ENCODE measurements around the gene SPON2. TPM values are rescaled to one million over a fixed set of nuclear protein-coding genes. Genes with fewer than 3 reads are reported as not detected.

SPON2 gene
- total RNA-seq, 1 donor from 2014 or later: 2.1 TPM

DNA sequence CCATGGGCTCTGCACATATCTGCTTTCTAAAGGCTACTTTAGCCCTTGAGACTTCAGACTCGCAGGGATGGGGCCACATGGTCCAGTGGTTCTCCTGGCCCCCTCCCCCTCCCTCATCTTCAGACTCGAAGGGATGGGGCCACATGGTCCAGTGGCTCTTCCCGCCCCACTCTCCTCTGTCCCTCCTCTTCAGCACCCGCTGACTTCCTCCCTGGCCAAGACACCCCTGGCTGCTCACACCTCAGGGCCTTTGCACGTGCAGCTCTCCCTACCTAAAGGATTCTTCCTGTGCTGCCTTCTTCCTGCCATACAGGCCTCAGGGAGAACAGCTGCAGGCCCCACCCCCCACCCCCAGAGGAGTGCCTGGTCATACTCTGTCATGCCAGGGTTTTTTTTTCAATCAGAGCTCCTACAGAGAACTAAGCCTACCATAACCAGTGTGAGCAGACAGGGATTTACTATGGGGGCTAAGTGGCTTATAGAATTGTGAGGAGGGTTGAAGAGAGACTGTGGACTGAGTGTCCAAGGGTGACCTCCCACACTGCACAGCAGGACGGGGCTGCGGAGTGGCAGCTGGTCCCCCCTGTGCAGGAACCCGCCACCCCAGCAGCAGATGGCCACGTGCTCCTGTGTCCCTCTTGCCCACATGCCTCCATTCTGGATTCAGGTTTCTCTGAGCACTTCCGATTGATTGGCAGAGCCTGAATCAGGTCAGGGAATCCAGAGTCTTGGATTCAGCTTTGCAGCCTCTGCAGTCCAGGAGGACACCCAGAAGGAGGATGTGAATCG is 6.1 kb upstream of the SPON2 start:
- H4K20me1 ChIP-seq (ENCODE audit: low read depth): no peaks in the 10 kb centered on the region
- Mint-ChIP-seq H3K4me3 (no peak overlapping the region), H3K4me1 (no peaks in the 10 kb centered on the region), H3K36me3 (no peaks in the 10 kb centered on the region), H3K27me3 (ENCODE audit: insufficient read depth, low read depth) (peaks cover 20% of the 10 kb centered on the region), H3K27ac (no peak overlapping the region), H3K9me3 (peaks cover 26% of the 10 kb centered on the region)
- no peak overlapping the region for H3K4me2 ChIP-seq
- H2AFZ ChIP-seq (replicated peaks): no peak overlapping the region
- no peaks in the 10 kb centered on the region for H3K36me3 ChIP-seq
- no peak overlapping the region for H3K9ac ChIP-seq
- H3K4me1 ChIP-seq: no peaks in the 10 kb centered on the region
- no peak overlapping the region for H3K27ac ChIP-seq
- TF ChIP-seq EZH2 (IDR thresholded peaks at IDR 0.05) (no peak), EZH2phosphoT487 (IDR thresholded peaks at IDR 0.05) (no peak)
- TF ChIP-seq, protein P1, sequence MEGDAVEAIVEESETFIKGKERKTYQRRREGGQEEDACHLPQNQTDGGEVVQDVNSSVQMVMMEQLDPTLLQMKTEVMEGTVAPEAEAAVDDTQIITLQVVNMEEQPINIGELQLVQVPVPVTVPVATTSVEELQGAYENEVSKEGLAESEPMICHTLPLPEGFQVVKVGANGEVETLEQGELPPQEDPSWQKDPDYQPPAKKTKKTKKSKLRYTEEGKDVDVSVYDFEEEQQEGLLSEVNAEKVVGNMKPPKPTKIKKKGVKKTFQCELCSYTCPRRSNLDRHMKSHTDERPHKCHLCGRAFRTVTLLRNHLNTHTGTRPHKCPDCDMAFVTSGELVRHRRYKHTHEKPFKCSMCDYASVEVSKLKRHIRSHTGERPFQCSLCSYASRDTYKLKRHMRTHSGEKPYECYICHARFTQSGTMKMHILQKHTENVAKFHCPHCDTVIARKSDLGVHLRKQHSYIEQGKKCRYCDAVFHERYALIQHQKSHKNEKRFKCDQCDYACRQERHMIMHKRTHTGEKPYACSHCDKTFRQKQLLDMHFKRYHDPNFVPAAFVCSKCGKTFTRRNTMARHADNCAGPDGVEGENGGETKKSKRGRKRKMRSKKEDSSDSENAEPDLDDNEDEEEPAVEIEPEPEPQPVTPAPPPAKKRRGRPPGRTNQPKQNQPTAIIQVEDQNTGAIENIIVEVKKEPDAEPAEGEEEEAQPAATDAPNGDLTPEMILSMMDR (IDR thresholded peaks at IDR 0.05): no peak
- DNase-seq (ENCODE audit: low spot score): no peak
- H3F3A ChIP-seq (ENCODE audit: low read depth): peaks cover under 1% of the 10 kb centered on the region
- H3K79me2 ChIP-seq (ENCODE audit: low read depth): no peaks in the 10 kb centered on the region
- peaks cover 43% of the 10 kb centered on the region for H3K27me3 ChIP-seq
- H3K9me3 ChIP-seq (ENCODE audit: low read depth): peaks cover 11% of the 10 kb centered on the region
- no peak overlapping the region for H3K4me3 ChIP-seq

DNA sequence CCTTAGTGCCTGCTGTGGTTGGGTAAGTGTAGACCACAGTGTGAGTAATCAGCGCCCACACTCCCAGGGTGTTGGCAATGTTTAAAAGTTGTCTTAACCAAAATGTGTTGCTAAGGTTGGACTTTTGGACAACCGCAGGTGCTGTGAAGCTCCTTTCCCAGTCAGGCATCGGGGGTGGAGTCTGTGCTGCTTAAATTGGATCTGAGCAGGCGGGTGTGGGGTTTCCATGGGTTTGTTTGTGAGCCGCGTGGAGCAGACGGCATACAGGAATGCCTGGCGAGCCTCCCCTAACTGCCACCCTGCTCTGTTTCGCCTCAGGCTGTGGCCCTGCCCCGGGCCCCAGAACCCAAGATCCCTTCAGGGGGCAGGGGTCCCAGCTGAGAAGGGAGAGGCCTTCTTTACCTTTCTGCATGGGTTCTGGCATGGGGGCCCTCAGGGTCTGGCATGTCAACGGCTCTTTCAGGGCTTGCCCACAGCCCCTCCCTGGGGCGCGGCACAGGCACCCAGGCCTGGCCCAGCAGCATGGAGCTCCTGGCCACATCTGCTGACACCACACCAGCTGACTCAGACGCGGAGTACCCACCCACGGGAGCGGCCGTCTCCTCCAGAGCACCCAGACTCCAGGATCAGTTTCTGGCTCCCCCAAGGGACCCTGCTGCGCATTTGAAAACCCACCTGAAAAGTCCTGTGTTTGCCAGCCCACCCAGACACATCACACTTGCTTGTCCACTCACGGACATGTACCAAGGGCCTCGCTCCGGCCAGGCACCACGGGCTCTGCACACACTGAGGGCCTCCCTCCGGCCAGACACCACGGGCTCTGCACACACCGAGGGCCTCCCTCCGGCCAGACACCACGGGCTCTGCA is 5.1 kb upstream of the SPON2 start:
- Histone ChIP-seq H3K4me3 (no peak overlapping the region), H3K4me2 (no peak overlapping the region), H3K27me3 (peaks cover 48% of the 10 kb centered on the region), H3K9ac (no peak overlapping the region), H3K79me2 (ENCODE audit: low read depth) (no peaks in the 10 kb centered on the region), H3K9me3 (ENCODE audit: low read depth) (peaks cover 11% of the 10 kb centered on the region), H3K27ac (no peak overlapping the region), H3K4me1 (peaks cover 6% of the 10 kb centered on the region), H3K36me3 (no peaks in the 10 kb centered on the region), H2AFZ (replicated peaks) (no peak overlapping the region), H4K20me1 (ENCODE audit: low read depth) (no peaks in the 10 kb centered on the region), H3F3A (ENCODE audit: low read depth) (peaks cover 8% of the 10 kb centered on the region)
- TF ChIP-seq EZH2 (IDR thresholded peaks at IDR 0.05) (no peak), EZH2phosphoT487 (IDR thresholded peaks at IDR 0.05) (no peak)
- TF ChIP-seq, protein P1 (IDR thresholded peaks at IDR 0.05): no peak
- H3K4me3 Mint-ChIP-seq: no peak overlapping the region
- H3K27ac Mint-ChIP-seq: no peak overlapping the region
- H3K27me3 Mint-ChIP-seq (ENCODE audit: insufficient read depth, low read depth): peaks cover 28% of the 10 kb centered on the region
- H3K9me3 Mint-ChIP-seq: peaks cover 24% of the 10 kb centered on the region
- H3K4me1 Mint-ChIP-seq: no peaks in the 10 kb centered on the region
- H3K36me3 Mint-ChIP-seq: no peaks in the 10 kb centered on the region
- DNase-seq (ENCODE audit: low spot score): no peak

DNA sequence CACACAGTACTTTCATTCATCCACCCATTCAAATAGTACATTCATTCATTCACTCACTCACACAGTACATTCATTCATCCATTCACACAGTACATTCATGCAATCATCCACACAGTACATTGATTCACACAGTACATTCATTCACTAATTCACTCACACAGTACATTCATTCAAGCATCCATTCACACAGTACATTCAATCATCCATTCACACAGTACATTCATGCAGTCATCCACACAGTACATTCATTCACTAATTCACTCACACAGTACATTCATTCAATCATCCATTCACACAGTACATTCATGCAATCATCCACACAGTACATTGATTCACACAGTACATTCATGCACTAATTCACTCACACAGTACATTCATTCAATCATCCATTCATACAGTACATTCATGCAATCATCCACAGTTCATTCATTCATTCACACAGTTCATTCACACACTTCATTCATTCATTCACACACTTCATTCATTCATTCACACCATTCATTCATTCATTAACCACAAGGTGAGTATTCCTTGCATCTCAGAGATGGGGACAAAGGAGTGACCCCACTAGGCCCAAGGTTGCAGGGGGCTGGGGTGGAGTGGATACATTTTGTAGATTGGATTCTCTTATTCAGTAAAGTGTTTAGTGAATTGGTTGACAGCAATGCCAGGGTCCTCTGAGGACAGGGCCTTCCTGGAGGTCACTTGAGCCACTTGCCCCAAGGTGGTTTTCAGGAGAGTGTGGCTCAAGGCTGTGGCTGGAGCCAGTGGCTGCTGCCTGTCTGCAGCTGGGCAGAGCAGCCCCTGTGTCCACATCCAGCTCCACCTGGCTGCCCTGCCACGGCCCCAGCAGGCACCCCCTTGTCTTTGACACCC is 4.3 kb upstream of the SPON2 start:
- no peaks in the 10 kb centered on the region for H3K36me3 ChIP-seq
- peaks cover 6% of the 10 kb centered on the region for H3K4me1 ChIP-seq
- H3K36me3 Mint-ChIP-seq: no peaks in the 10 kb centered on the region
- no peak overlapping the region for H2AFZ ChIP-seq (replicated peaks)
- no peak overlapping the region for H3K27ac Mint-ChIP-seq
- TF ChIP-seq EZH2 (IDR thresholded peaks at IDR 0.05) (no peak), EZH2phosphoT487 (IDR thresholded peaks at IDR 0.05) (no peak)
- TF ChIP-seq, protein P1 (IDR thresholded peaks at IDR 0.05): no peak
- H3K4me2 ChIP-seq: no peak overlapping the region
- H3K9ac ChIP-seq: no peak overlapping the region
- no peak overlapping the region for H3K4me3 ChIP-seq
- H3F3A ChIP-seq (ENCODE audit: low read depth): peaks cover 8% of the 10 kb centered on the region
- H3K9me3 ChIP-seq (ENCODE audit: low read depth): peaks cover 11% of the 10 kb centered on the region
- H4K20me1 ChIP-seq (ENCODE audit: low read depth): no peaks in the 10 kb centered on the region
- no peak overlapping the region for H3K27ac ChIP-seq
- no peaks in the 10 kb centered on the region for H3K4me1 Mint-ChIP-seq
- no peak for DNase-seq (ENCODE audit: low spot score)
- H3K27me3 ChIP-seq: peaks cover 48% of the 10 kb centered on the region
- no peaks in the 10 kb centered on the region for H3K79me2 ChIP-seq (ENCODE audit: low read depth)
- no peak overlapping the region for H3K4me3 Mint-ChIP-seq
- peaks cover 15% of the 10 kb centered on the region for H3K9me3 Mint-ChIP-seq
- H3K27me3 Mint-ChIP-seq (ENCODE audit: insufficient read depth, low read depth): peaks cover 29% of the 10 kb centered on the region

All from neural progenitor cell (in vitro differentiated cells).